Bronchial epithelial cell (primary cell): ENCODE data around the gene TNKS1BP1. TPM values are rescaled to one million over a fixed set of nuclear protein-coding genes. Genes with fewer than 3 reads are reported as not detected.

Experiments used
- DNase-seq: peaks from one replicate; pipeline ENCODE4 v3.0.0-alpha.2; 2010; ENCODE audit warnings: low read depth
- FAIRE-seq: peaks from 2 replicates; lab custom pipeline; 2011; peaks lifted over from hg19 to GRCh38; lab: Jason Lieb, UNC
- H3K27me3 ChIP-seq: 2 replicates; pipeline ENCODE4 v1.5.1; 2011; ENCODE audit warnings: low read length; ENCODE audit not compliant: control insufficient read depth, insufficient read depth
- H3K36me3 ChIP-seq: 2 replicates; pipeline ENCODE4 v1.5.1; 2011; ENCODE audit warnings: low read length; ENCODE audit not compliant: control insufficient read depth, insufficient read depth
- H3K4me3 ChIP-seq: 2 replicates; pipeline ENCODE4 v1.5.1; 2011; ENCODE audit warnings: mild to moderate bottlenecking, low read depth, low read length, control low read depth
- total RNA-seq: library from RNA; depleted of rRNA; stranded (reverse); fragments of >200 nt; gene quantifications from 2 replicates; pipeline ENCODE4 v1.2.1, GENCODE V29; 2014
- TF ChIP-seq, protein P1 (sequence below): IDR thresholded peaks from 2 replicates; pipeline ENCODE4 v1.5.1; 2011; ENCODE audit warnings: mild to moderate bottlenecking, moderate library complexity, low read length, control low read depth, inconsistent platforms; ENCODE audit not compliant: insufficient read depth, severe bottlenecking

The TNKS1BP1 gene
- total RNA-seq, 1 donor from 2014 or later = 67.9 TPM

DNA sequence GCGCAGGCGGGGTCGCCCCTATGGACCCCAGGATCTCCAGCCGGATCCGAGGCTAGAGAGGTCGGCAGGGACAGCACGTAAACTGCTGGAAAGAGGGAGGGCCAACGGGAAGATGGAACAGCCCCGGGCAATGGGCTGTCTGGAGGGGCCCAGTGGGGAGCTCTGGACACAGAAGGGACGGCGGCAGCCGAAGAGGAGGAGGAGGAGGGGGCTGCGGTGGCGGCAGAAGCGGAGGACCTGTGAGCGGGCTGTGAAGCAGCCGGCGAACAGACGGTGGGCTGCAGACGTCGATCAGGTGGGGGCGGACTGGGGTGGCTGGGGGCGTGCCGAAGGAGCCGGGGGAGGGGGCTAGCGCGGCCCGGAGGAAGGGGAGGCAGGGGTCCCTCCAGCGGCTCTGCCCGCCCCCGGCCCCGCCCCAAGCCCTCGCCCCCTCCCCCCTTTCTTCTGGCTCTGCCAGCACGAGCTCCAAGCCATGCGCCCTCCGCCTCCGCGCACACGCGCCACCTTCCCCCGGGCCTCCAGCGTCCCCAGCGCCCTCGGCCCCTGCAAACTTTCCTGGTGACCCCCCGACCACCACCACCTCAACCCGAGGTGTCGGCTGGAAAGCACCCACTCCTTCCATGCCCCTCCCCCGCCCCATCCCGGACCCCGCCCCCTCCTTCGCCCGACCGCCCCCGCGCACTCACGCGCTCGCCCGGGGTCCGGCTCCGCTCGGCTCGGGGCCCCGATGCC, 432 bp downstream of the TNKS1BP1 start:
- Histone ChIP-seq H3K4me3 (peak overlapping the region; percentile 90), H3K36me3 (peaks cover 34% of the 10 kb centered on the region), H3K27me3 (no peaks in the 10 kb centered on the region)
- DNase-seq = no peak
- TF ChIP-seq, protein P1, sequence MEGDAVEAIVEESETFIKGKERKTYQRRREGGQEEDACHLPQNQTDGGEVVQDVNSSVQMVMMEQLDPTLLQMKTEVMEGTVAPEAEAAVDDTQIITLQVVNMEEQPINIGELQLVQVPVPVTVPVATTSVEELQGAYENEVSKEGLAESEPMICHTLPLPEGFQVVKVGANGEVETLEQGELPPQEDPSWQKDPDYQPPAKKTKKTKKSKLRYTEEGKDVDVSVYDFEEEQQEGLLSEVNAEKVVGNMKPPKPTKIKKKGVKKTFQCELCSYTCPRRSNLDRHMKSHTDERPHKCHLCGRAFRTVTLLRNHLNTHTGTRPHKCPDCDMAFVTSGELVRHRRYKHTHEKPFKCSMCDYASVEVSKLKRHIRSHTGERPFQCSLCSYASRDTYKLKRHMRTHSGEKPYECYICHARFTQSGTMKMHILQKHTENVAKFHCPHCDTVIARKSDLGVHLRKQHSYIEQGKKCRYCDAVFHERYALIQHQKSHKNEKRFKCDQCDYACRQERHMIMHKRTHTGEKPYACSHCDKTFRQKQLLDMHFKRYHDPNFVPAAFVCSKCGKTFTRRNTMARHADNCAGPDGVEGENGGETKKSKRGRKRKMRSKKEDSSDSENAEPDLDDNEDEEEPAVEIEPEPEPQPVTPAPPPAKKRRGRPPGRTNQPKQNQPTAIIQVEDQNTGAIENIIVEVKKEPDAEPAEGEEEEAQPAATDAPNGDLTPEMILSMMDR = no peak
- no peak for FAIRE-seq

GRCh38 chr11:57323855-57324153, 948 bp downstream of the TNKS1BP1 start:
- Histone ChIP-seq H3K4me3 (peak overlapping the region; percentile 90), H3K27me3 (no peaks in the 10 kb centered on the region), H3K36me3 (peaks cover 34% of the 10 kb centered on the region)
- DNase-seq = no peak
- no peak for FAIRE-seq
- TF ChIP-seq, protein P1 = no peak

DNA sequence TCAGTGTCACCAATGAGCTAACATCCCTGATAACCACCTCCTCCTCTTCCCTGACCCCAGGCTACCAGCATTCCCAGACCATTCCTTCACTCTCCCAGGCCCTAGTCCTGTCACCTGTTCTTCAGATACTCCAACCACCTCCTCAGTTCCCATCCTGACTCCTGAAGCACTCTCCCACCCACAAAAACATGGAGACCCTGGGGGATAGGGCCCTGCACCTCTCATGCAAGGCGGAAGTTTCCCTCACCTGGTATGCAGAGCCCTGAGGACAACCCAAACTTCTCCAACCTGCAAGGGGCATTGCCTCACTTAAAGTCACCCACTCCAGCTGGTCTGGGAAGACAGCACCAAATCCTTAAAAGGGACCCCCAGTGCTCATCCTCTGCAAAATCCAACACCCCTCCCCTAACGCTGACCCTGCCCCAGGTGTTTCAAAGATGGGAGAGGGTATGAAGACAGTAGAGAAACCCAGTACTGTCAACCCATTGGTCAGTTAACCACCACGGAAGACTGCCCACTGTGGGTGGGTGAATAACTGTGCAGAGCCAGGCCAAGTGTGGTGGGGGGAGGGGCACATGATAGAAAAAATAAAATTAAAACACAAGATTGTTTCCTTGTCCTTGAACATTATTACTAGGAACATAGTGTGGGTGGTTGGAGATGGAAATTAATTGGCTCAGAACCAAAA, 1.4 kb downstream of the TNKS1BP1 start:
- Histone ChIP-seq H3K27me3 (no peaks in the 10 kb centered on the region), H3K4me3 (peak overlapping the region; percentile 90), H3K36me3 (peaks cover 35% of the 10 kb centered on the region)
- FAIRE-seq (no peak), DNase-seq (peak; percentile 74)
- TF ChIP-seq, protein P1 = no peak

GRCh38 chr11:57322256-57323166, 2.2 kb downstream of the TNKS1BP1 start:
- H3K36me3 ChIP-seq = peaks cover 39% of the 10 kb centered on the region
- H3K4me3 ChIP-seq = peak overlapping the region; percentile 90
- FAIRE-seq (no peak), DNase-seq (peak; percentile 95)
- H3K27me3 ChIP-seq = no peaks in the 10 kb centered on the region
- TF ChIP-seq, protein P1 = peak; percentile 2

DNA sequence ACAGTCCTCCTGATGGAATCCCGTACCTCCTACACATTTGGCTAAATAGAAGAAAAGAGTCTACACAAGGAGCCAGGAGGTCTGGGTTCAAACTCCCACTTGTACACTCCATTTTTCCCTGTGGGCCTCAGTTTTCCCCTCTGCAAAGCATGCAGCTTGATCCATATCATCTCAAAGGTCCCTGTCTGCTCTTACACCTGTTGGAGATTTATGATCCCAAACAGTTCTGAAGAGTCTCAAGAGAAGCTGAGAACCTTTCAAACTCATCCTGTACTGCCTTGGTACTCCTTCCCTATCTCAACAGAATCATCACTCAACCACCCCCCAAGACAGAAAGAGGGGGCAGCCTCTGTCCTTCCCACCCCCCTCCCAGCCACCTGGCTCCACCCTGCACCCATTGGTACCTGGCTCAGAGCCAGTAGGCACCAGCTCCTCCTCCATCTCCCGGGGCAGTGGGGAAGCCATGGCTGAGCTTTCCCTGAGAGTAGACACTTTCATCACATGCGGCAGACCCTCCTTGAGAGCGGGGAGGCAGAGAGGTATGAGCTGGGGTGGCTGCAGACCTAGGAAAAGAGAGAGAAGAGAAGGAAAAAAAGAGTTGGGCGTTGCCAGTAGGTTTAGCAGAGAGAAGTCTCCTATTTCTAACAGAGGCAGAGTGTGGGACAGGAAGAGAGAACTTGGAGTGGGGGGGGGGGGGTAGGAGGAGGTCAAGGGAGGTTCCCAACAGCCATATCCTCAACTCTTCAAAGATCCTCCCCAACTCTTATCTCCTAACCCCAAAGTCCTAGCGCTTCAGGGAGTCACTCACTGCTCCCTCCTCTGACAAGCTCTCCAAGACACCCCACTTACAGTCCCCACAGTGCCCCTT, 3.1 kb downstream of the TNKS1BP1 start:
- peak overlapping the region; percentile 90 for H3K4me3 ChIP-seq
- TF ChIP-seq, protein P1 = no peak
- DNase-seq = no peak
- H3K36me3 ChIP-seq = peaks cover 41% of the 10 kb centered on the region
- FAIRE-seq = no peak
- no peaks in the 10 kb centered on the region for H3K27me3 ChIP-seq
